HG02884 (cell line): ENCODE measurements around the gene NBEA.

Experiments
- ATAC-seq: cut with Tn5 transposase; IDR thresholded peaks from one replicate; pipeline ENCODE4 v1.9.1; 2021; ENCODE audit warnings: mild to moderate bottlenecking, moderate library complexity; ENCODE audit not compliant: unreplicated experiment

The NBEA gene

DNA sequence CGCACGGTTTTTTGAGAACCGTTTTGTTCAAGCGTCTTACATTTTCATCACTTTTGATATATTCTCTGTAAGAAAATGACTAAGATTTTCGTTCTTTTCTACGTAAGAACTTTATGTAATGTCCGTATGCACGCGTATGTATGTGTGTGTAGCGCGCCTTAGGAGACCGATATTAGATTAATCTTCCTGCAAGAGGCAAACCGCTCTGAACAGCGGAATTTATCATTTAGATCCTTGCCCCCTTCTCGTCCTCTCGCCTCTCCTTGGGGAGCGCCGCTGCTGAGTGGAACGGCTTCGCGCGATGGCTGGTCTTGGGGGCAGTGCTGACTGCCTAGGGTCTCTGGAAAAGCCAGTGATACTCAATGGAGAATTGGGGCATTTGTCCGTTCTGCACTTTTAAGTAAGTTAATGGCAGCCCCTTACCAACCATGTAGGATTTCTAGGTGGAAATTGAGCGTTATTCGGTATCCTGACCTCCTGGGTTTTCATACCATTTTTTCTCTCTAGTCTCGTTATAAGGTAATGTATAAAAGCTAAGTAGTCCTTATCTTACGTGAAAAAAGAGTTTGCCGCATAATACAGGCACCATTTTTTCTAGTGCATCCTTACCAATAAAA lies 529.7 kb downstream of the NBEA start:
- no peak for ATAC-seq

DNA sequence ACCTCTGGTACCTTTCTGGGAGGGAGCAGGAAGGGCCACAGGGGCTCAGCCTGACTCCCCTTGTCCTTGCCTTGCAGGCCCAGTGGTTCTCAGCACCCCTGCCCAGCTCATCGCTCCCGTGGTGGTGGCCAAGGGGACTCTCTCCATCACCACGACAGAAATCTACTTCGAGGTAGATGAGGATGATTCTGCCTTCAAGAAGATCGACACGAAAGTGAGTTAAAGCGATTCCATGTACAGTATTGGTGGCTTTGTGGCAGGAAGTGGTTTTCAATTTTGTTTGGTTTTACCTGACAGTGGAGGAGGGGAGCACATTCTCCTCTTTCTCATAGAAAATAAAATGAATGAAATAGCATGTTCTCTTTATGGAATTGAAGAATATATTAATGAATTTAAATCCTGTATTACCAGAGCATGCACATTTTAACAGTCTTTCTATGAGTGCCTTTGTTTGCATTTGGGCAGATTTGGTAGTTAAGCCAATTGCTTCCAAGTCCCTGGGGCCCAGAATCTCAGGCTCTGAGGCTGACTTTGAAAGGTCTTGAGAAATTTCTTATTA lies 530.3 kb downstream of the NBEA start:
- no peak for ATAC-seq

DNA sequence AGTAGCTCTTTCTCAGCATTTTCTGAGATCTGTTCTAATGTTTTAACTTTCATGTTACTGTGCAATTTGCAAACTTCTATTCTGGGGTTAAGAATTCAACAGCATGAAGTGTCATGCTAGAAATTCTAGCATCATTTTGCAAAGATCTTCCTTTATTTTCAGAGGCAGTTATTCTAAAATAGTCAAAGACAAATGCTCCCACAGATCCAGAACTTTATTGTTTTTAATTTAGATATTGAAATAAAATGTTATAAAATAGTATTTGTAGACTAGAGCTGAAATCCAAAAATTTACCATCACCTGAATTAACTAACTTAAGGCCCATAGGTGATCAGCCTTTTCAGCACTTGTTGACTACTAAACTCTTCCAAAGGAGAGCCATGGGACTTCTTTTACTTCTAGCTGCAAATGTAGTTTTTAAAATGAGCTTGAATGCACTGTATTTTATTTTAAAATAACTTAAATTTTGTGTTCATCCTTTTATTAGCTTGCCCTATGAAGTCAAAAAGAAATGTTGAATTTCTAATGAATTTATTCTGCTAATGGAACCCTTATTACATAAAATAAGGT lies 531.2 kb downstream of the NBEA start:
- no peak for ATAC-seq

DNA sequence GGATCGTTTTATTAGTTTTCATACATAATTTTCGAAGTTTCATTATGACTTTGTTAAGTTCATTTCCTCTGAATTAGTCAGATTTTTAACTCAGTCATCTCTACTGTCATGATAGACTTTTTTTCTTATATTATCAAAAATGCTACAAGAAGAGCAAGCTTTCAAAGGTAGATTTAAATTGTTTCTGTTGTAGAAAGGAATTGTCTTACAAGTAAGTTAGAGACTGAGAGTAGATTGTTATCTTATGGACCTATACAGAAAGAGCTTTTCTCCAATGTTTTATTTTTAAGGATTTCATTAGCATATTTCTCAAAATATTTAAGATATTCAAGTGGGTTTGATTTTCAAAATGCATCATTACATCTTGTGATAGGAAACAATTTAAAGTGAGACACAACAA lies 531.7 kb downstream of the NBEA start:
- no peak for ATAC-seq

DNA sequence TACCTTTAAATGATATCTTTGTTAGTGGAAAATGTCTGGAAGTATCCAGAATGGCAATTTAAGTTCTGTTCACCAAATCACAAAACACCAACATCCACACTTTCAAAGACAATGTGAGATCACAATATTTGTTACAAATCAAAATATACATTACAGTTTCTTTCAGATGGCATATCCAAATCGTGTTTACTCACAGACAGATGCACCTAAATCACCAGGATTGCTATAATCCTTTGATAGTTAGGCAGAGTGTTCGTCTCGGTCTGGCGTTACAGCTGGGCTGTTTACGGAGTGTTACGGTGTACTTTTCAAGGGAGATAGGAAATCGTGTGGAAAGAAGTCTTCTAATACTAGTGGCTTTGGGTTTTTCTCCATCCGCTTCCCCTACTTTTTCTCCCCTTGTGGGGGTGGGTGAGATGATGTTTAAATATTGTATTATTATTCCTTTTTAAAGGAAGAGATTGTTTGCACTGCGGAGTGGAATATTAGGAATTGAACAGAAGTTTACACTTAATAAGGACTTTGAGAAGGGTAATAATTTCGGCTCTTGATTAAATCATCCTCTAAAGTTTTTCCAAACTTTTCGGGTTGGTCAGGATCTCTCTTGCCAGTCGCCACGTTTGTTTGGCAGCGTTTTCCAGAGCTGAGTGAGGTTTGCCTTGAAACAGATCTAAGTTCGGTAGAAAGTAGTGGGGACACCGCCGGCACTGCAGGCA lies 532.6 kb downstream of the NBEA start:
- ATAC-seq: no peak

DNA sequence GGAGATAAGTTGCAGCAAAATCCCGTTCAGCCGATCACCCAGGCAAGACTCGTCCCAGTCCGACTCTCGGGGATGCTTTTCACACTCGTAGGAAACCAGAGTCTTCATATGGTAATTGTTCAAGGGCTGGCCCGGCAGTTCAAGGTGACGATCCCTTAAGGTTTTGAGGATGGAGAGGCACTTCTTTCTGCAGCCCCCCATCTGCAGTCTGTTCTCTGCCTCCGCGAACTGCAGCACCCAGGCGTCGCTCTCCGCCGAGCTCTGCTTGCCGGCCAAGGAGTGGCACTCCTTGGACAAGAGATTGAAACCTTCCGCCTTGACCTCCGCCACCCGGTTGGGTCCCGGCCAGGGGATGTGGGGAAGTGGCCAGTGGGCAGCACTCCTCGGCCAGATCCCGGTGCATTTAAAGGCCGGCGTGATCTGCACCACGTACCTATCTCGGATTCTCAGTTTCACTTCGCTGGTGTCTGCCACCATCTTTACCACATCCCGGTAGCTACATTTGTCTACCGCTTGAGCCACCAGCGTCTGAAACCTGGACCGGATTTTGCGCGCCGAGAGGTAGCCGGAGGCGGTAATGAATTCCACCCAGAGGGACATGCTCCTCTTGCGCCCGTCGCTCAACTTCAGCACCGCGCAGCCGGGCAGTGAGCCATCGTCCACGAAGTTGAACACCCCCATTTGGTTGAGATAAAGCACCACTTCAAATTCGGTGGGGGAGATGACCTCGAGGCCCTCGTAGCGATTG lies 533.3 kb downstream of the NBEA start:
- no peak for ATAC-seq

DNA sequence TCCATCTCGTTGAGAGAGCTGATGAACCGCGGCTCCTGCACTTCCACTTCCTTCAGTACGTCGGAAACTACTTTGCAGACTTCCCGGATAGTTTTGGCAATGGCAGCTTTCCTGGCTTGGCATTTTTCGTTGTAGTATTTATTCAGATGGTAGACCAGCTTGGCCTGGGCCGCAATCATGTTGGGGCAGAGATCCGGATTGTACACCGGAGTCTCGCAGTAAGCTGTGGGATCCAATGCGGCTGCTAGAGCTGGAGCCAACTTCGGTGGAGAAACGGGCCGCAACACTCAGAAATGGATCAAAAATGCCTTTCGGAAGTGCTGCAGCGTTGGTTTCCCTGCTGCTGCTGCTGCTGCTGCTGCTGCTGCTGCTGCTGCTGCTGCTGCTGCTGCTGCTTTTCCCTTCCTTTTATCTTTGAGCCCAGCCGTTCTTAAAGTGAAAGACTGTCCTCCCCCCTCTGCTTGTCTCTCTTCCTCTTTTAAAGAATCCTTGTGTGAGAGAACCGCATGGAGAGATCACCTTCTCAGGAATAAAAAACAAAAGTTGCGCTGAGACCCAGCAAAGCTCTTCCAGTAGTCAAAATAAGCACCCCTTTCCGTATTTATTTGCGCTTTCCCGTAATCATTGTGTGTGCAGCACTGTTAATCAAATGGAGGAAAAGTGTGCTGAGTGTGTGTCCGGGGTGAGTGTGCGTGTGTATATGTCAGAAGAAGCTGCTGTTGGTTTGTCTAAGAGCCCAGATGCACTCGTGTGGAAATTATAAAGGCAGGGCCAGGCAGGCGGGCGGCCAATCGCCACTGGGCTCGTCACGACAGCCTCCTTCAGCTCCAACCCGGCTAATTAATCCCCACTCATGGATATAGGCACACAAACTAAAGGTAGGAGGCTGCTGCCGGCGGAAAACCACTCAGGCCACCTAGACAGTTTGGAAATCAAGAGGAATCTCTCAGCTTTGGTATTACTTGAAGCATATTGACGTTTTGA lies 534.2 kb downstream of the NBEA start, which contains the start of gene MAB21L1:
TSS of gene MAB21L1 (minus strand) at position 730 of the 984 bp plus-strand sequence. CDS start at position 179, 551 bp downstream.
- ATAC-seq: no peak

DNA sequence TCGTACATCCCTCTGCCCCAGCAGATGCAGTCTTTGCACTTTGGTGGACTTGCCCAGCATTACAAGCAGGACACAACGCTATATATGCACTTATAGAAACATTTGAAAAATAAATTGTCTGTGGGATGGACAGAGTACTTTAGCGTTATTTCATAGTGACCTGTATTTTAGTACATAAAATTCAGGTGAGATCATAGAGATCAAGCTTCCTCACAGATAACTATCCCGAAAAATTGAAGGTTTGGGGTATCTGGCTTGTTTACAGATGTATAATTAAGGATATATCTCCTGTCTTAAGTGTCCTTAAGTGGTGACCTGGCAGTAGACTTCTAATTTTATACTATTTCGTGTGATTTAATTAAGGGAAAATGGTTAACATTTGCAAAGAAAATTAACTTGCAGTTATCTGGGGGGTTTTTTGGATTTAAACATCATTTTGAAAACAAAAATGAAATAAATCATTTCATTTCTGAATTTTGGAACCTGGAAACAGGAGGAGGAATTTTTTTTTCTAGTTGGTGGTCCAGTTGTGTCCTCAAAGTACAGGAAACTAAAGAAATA lies 535.4 kb downstream of the NBEA start:
- ATAC-seq: no peak

DNA sequence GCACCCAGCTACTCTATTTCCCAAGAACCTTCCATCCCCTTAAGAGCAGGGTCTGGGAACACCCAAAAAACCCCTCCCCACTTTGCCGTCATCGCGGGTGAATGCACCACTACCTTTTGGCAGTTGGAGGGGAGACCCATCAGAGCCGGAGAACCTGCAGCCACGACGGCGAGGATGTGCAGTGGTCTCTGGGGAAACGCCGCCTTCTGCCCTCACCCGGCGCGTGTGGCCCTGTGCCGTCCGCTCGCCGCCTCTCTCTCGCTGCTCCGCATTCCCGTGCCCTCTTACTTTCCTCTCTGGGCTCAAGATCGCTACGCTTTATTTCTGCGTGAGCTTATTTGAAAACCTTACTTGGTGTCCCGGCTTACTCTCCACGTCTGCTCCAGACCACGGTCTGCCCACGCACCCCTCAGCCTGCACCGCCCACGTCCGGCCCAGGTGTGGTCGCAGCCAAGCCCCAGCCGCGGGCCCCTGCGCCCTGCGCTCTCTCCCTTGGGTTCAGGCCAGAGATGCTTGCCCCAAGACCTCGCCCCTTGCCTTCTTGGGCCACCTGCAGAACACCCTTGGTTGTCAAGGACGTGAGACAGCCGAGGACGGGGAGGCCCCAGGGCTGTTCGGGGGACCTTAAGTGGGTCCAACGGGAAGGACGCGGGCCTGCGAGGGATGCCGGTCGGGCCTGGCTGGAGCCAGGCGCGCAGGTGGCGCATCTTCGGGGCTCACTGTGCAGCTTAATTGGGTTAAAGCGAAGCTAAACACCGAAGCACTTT lies 536.4 kb downstream of the NBEA start:
- no peak for ATAC-seq

DNA sequence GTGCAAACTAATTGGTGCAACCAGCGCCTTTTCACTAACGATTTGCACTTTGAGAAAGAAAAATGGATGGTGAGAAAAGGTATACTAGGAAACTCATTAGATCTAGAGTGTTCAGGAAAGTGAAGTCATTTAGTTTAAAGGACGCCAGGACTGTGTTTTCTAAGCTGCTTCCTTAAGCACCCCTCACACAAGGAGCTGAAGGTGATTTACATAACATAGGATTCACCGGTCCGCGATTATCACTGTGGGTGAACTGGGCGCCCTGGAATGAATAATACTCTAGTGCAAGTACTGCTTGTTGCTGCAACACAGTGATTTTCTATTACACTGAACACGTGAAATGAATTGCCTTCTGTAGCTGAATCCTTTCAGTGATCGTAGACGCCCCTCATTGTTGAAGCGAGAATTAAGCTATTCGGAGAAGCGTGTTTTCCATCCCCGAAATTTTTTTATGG lies 537.0 kb downstream of the NBEA start:
- ATAC-seq: no peak

DNA sequence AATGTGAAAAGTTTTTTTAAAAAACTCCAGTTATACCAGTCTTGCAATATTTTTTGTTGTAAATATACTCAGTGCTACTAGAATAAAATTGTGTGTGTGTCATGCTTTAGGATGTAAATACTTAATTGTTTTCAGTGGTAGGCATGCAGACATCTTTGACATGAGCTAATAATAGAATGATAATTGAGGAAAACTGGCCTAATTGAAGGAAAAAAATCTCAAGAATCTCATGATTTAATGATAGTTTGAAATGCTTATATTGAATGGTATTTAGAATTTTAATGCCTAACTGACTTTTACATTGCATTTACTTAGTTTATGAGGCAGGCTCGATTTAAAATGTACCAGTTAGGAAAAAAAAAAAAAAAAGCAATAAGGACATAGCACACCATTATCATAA lies 537.6 kb downstream of the NBEA start:
- ATAC-seq: no peak

DNA sequence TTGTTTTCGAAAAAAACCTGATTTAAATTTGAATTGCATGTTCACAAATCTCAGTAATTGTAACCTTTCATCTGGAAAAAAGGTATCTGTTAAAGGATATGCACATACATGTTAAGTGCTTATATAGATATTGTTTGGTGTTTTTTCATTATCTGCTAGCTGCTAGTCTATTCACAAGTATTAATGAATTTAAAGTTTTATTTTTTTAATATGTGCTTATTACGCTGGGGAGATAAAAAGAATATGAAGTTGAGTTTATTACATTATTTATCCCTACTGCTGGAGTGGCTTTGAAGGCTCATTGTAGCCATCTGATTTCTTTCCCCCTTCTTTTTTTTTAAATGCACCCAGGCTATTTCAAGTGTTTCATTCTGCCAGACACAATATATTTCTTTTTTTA lies 538.3 kb downstream of the NBEA start:
- no peak for ATAC-seq

DNA sequence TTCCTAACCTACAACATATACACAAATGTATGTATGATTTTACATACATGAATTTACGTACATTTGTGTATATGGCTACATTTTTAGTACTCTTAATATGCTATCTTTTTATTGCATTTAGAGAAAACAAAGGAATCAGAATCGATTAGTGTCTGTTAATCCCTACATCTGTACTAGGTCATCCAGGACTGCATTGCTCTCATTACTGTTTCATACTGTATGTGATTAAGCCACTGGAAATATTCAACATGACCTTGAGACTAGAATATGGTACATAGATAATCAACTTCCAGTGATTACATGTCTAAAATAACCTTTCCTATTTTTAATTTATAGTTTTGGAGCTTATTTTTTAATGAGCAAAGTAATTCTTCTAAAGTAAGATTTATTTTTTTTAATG lies 539.7 kb downstream of the NBEA start:
- no peak for ATAC-seq

DNA sequence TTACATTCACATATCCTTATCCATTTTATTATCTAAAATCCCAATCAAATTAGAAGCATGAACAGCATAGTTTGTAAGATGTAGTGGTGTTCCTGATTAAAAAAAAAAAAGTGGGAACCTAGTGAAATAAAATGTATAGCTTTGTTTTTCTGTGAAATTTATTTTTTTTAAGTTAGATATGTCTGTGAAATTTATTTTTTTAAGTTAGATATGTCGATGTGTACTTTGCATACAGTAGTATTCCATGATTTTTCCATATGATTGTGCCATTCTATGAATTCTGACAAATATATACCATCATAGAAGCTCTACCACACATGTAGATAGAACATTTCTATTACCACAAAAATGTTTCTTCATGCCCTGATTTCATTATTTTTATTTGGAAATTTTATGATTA lies 540.5 kb downstream of the NBEA start:
- no peak for ATAC-seq

DNA sequence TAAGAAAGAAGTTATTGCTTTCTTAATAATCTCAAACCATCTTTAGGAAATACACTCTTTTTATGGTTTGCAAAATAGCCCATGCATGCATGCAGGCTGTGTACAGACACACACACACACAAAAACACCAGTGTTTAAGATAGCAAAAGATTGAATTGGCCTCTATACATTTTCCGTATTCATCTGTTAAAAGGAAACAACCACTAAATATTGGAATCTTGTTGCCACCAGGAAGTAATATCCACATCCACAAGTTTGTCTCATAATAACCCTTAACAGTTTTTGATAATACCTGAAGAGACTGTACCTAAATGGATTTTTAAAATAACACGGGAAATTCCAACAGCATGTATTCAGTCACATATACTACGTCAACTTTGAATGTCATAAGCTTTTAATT lies 541.7 kb downstream of the NBEA start:
- ATAC-seq: no peak

DNA sequence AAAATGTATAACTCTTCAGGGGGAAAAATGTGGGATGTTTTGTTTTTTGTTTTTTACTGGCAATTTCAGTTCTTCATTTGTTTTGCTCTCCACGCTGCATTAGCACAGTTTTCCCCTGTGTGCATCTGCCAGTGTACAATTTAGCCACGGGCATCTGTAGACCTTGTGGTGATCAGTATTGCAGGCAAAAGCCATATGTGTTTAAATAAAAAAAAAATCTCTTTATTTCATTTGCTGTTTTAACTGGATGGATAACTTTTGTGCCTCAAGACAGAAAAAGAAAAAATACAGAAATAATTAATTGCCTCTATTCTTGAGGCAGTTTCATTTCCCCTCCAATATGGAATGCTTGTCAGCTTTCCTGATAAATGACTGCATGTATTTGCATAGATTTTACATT lies 542.3 kb downstream of the NBEA start:
- ATAC-seq: no peak

DNA sequence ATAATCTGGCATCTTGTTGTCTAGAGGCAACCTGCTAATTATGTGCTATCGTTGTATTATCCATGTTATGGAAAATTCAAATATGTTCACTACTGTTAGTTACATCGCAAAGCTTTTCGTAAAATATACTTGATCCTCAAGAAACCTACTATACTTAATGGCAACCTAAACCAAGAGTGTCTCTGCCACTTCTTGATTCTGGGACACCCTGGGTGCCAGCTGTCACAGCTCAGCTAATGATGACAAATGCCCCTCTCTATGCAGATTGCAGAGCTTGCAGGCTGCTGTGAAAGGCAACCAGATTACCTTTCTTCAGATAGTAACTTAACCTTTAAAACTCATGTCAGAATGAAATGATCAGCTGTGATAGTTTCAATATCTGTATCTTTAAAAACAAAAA lies 543.4 kb downstream of the NBEA start:
- ATAC-seq: no peak

DNA sequence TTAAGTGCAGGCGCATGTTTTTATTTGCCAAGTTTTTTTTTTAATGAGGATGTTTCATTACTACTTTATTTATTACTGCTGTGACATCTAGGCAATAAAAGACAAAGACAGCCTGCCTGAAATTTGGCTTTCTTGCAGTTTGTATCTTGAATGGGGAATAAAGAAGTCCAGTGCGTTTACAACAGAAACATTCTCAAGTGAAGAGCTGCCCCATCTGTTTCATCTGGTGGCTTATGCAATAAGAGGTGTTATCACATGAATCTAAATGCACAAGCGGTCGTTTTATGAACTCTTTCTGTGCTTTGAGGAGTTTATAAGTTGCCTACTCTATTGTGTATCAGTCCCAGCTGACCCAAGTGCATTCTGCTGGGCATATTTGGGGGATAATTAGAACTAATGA lies 547.0 kb downstream of the NBEA start:
- no peak for ATAC-seq

DNA sequence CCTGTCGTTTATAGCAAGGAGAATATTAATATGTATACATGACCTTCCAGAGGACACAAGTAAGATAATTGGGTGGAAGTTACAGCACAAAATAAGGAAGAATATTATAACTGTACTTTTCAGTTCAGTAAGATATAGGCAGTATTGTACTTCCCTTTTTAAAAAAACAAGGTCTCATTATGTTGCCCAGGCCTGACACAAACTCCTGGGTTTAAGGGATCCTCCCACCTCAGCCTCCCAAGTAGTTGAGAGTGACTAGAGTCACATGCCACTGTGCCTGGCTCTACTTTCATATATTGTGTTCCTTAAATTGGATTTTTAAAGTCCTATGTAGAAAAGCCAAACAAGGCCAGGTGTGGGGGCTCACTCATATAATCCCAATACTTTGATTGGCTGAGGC lies 553.9 kb downstream of the NBEA start:
- no peak for ATAC-seq
